NCI-H526 treated with DMSO at 0.1 percent for 48 hours (cell line): Measurements from ENCODE around the gene EHHADH.

Experiments
- DNase-seq: peaks from one replicate; lab custom pipeline; 2025; lab: John Stamatoyannopoulos, UW

The EHHADH gene

GRCh38 chr3:185144784-185145183 is 109.1 kb downstream of the EHHADH start:
- DNase-seq = no peak
